GM18520 (cell line): ENCODE results near the gene PAM16.

ENCODE experiments used
- ATAC-seq: cut with Tn5 transposase; IDR thresholded peaks from one replicate; pipeline ENCODE4 v1.9.1; 2021; ENCODE audit not compliant: unreplicated experiment

The PAM16 gene

DNA sequence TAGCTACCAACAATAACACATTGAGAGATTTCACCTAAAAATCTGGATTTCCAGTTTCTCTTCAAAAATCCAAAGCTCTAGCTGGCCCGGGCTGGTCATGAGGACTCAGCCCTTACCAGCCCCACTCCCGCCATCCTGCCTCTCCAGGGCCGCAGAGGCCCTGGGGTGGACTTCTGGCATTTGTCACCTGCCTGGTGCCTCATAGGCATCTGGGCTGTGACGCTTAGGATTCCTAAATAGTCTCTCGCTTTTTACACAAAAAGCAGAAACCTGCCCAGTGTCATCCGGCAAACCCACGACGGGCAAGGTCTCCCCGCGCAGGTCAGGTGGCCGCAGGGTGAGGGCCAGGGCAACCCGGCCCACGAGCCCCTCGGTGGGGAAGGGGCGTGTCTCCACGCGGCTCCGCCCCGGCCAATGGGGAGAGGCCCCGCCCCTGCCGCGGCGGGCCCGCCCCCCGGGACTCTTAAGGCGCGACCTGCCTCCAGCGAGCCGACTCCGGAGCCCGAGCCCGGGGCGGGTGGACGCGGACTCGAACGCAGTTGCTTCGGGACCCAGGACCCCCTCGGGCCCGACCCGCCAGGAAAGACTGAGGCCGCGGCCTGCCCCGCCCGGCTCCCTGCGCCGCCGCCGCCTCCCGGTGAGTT is 20.4 kb upstream of the PAM16 start, which contains the start of gene VASN:
Gene VASN (plus strand): TSS at position 492 of the 644 bp plus-strand sequence. CDS start 9,030 bp downstream, outside the sequence.
- ATAC-seq: no peak

DNA sequence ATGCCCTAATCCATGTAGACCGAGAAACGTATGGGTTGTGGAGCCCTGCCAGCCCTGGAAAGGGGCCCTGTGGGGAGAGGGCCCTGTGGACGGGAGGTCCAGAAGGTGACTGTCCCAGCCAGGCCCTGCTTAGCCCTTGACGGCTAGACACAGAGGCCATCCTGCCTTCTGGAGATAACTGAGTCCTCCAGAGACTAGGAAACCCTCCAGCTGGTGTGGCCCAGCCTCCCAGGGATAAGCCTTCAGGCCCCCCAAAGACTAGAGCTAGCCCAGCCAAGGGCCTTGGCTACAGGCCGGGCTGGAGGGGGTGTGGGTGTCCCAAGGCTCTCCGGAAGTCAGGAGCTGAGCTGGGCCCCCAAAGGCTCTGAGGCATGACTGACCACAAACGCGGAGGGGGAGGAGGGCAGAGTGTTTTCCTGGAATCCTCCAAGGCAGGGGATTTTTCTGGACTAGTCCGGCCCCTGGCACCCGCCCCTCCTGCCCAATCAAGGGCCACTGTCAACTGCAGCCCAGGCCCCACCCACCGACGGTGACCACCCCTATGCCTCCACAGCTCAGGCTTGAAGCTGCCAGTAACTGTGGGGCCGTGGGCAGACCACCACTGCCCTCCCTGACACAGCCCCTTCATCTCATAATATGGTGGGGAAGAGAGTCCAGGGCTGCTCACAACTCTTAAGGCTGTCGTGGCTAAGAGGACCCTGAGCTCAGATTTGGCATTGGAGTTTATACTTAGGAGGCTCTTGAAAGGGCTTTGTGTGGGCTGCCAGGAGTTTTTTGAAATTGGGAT is 19.6 kb upstream of the PAM16 start:
- ATAC-seq: no peak

DNA sequence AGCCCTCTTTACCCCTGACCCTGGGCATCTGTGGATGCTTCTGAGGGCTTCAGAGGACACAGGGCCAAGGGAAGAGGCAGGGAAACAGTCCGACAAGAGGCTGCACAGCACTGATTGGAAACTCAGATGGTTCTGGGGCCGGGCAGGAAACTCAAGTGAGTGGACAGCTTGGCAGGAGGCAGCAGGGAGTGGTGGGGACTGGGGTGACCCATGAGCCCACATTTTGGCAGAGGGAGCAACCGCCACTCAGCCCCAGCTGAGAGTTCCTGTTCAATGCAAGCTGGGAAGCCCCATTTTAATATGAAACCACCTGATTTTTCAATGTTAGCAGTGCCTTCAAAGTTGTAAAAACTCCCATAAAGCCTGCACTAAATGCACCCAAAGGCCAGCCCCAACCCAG is 19.0 kb upstream of the PAM16 start:
- no peak for ATAC-seq

DNA sequence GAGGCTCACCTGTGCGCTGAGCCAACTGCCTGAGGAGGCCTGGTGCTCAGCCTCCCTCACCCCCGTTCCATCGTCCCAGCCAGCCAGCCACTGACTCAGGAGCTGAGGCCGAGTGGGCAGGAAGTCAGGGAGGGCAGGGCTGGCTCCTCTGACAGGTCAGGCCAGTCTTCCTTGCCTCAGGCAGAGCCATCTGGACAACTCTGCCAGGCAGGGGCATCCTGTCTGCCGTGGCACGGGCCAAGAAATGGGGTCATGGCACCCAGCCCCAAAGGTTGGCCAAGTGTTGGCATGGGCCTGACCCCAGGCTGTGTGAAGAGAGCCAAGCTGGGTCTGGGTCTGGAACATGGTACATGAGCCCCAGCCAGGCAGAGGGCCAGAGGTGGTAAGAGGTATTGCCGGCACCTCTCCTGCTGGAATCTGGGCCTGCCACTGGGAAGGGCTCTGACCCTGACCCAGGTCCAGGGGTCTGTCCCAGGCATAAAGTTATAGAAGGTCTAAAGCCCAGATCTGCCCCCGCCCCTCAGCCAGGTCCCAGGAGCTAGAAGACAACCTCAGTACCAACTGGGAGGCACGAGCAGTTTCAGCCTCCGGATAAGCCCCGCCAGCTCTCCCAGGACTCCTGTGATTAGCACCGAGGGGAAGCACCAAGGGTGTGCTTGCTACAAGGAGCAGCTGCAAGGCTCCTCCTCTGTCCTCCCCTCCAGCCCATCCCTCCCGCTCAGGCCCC is 18.0 kb upstream of the PAM16 start:
- no peak for ATAC-seq

DNA sequence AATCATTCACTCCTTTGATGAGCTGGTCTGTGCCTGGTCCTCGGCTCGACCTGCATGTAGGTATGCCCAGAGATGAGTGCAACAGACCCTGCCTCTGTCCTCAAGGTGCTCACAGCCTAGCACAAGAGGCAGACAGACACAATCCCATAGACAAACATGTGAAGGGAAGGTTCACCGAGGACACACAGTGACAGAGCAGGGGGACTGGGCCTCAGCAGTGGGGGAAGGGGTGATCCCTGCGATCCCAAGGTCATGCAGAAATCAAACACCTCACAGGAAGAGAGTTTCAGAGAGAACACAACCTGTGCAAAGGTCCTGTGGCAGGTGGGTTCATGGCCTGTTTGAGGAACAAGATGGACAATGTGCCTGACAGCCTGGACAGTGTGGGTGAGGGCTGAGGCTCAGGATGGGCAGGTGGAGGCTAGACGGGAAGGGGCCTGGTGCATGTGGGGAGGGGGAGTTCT is 16.3 kb upstream of the PAM16 start:
- ATAC-seq: no peak

DNA sequence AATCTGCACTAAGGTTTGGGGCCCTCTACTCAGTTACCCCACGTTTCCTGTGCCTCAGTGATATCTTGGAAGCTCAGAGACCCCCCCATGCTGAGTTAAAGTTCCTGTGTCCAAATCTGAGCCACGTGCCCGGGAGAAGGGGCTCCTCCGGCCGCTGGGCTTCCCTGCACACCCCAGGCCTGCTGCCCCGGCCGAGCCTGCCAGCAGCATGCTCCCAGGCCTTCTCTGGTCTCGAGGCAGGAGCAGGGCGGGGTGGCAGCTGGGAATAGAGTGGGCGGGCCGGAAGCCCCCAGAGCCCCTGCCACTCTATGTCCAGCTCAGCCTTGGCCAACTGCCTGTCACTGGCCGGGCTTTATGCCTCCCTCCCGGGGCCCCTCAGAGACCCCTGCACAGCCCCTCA is 14.9 kb upstream of the PAM16 start:
- ATAC-seq: no peak

DNA sequence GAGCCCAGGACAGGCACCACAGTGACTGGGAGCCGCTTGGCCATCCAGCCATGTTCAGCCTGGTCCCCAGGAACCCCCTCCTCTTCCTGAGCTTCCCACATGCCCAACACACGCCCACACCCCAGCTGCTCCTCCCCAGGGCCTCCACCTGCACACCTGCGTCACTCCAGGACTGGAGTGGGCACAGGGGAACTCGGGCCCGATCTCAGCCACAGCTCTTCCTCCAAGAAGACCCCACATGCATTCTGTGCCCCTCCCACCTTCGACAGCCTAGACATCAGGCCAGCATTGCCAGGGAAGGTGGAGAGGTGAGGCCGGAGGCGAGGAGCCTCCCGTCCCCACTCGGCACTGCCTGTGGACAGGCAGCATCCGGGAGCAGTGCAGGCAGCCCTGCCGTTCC is 14.5 kb upstream of the PAM16 start:
- no peak for ATAC-seq

DNA sequence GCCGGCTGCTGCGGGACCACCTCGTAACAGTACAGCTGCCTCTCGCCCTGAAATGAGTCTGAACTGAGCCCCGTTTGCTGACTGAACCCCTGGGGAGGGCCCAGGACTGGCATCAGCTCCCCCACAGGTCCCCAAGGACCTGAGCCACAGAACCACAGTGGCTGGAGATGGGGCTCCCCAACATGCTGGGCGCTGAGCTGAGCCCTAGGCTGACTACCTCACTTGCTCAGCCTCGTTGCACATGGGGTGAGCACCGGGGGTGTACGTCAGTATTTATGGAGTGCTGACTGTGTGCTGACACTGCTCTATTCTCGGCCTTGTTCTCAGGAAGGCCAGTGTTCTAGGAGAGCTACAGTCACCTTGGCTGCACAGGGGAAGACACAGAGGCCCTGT is 13.9 kb upstream of the PAM16 start:
- ATAC-seq: peak; percentile 78

DNA sequence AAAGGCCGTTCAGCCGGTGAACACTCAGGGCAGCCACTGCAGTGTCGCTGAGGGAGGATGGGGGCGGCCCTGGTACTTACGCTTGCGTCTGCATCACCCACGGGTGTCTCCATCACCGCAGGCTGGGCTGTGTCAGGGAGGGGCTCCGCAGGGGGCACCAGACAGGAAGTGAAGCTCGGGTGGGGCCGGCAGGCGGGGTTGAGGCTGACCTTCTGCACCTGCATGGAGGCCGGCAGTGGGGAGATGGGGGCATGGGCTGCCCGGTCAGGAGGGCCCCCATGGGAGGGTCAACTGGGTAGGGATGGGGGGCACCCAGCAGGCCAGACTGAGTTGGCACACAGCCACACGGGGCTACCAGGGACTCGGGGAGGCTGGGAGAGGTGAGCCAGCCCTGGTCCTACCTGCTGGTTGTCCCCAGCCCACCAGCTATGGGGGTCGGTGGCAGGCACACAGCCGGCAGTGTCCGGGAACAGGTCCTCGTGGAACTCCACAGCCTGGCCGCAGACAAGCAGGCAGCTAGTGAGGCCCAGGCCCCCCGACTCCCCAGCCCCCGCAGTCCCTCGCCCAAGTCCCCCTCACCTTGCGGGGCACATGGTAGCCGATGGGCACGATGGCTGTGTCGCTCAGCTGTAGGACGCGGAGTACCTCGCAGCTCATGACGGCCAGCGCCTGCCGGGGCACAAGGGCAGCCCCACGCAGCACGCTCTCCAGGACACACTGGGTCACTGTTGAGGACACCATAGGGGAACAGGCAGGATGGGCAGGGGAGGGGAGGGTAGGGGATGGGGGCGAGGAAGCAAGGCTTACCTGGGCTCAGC is 13.3 kb upstream of the PAM16 start:
- ATAC-seq: no peak

DNA sequence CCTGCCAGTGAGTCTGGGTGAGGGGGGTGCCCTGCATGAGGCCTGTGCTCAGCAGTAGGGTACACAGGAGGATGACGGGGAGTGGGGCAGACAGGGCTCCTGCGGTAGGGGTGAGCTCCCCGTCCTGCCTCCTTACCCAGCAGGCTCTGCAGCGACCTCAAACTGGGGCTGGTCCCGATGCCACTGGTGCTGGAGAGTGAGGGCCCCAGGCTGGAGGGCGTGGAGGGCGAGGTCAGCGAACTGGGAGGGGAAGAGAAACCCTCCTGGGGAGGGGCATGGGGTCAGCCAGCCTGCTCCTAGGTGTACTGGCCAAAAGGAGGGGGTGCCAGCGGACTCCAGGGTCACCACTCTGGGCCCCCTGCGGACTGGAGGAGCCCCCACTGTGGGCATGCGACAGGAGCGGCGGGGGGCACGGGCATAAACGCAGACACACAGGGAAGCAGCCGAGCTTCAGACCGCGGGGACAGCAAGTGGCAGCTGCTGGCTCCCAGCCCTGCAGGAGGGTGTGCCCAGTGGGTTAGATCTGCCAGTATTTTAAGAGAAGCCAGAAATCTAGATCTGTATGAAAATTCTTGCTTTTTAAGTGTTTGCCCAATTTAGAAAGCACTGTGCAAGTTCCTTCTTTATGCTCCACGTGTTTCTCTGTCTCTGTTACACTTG is 11.5 kb upstream of the PAM16 start:
- ATAC-seq: no peak

DNA sequence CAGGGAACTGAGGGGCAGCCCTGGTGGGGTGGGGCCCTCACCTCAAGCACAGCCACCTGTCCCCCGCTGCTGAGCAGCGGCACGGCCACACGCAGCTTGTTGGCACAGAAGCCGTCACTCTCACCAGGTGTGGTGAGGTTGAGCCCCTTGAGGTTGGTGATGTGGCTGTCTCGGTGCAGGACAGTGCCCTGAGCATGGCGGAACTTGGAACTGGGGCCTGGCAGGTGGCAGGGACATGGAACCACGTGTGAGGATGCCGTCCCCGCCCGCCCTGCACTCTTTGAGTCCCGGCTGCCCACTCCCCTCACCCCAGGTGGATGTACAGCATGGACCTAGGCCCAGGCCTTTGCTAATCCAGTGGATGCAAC is 10.8 kb upstream of the PAM16 start:
- no peak for ATAC-seq

DNA sequence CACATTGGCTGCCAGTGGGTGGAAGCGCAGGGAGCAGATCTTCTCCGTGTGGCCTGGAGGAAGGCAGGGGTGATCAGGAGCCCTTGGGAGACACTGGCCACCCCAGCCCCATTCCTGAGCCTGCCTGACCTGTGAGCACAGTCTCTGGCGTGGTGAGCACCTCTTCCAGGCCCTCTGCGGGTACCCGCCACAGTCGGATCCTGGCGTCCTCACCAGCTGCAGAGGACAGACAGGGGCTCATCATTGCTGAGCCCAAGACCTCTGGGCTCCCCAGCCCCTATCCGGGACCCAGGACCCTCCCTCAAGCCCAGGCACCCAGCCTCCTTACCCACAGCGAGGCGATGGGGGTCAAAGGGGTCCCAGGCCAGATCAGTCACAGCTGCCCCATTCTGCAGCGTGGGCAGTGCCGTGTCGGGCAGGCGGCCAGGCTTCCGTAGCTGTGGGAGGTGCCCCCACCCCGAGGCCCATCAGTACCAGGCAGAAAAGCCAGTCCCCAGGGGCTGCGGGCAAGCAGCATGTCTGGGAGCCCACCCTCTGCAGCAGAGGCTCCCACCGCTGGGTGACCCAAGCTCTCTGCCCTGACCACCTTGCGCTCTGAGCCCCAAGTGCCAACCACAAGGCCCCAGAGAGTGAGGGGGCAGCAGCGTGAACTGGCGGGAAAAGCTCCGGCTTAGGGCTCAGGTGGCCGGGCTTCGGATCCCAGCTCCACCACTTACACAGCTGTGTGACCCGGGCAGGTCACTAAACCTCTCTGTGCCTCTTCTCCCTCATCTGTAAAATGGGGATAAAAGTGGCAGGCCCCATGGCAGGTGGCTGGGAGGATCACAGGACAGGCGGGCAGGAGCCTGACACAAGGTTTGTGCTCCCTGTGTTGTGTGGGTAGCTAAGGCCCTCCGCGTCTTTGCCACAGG is 10.2 kb upstream of the PAM16 start:
- ATAC-seq: no peak

DNA sequence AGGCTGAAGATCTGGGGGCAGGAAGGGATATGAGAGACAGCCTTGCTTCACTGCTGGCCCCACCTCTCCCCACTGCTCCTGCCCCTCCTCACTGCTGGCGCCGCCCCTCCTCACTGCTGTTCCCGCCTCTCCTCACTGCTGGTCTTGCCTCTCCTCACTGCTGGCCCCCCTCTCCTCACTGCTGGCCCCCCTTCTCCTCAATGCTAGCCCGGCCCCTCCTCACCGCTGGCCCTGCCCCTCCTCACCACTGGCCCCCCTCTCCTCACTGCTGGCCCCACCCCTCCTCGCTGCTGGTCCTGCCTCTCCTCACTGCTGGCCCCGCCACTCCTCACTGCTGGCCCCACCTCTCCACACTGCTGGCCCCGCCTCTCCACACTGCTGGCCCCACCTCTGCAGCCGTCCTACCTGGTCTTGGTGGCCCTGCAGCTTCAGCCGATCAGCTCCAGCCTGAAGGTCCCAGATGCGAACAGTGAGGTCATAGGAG is 9.5 kb upstream of the PAM16 start:
- ATAC-seq: no peak

DNA sequence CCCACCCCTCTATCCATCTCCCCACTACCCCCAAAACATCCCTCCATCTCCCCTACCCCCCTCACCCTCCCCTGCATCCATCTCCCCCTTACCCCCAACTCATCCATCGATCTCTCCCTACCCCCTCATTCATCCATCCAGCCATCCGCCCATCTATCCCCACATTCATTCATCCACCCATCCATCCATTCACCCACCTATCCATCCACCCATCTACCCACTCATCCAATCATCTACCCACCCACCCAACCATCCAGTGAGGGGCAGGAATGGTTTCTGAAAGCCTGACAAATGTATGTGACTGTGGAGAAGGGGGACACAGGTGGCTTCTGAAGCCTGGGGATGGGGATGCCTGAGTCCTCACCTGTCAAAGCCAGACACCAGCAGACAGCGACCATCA is 8.8 kb upstream of the PAM16 start:
- ATAC-seq: no peak

DNA sequence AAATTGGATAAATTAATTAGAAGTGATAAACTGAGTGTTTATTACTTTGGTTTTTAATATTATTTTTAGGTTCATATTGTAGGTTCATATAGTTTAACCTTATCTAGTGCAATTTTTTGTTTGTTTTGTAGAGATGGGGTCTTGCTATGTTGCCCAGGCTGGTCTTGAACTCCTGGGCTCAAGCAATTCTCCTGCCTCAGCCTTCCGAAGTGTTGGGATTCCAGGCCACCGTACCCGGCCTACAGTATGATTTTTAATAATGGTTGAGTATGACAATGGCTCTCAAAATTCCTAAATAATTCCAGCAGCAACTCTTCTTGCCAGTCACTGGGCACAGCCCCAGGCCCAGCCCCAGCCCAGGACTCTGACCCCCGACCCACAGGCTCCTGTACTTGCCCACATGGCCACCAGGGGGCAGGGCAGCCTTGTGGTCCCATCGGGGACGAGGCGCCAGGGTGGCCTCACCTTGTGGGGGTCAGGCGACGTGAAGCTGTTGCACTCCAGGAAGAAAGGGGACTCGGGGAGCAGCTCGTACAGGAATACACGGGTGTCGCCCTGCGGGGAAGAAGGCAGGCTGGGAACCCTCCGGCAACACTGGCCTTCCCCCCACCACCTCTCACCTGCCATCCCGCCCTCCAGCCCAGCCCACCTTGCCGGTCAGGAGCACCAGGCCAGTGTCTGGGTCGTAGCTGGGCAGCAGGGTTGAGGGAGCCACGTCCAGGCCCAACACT is 7.9 kb upstream of the PAM16 start:
- no peak for ATAC-seq

DNA sequence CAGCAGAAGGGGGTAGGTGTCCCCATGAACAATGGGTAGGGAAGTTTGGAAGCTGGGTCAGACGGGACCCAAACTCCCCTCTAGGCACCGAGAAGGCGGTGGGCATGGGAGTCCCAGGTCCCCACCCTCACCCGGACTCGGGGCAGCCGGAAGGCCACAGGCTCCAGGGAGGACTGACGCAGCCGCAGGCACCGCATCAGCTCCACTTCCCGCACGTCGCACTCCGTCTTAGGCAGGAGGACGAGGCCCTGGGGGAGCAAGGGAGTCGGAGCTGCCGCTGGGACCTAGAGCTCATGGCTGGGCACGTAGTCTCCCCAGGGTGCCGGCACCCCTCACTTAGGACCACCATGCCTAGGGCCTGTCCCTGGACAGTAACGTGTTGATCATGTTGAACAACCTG is 7.1 kb upstream of the PAM16 start:
- no peak for ATAC-seq

DNA sequence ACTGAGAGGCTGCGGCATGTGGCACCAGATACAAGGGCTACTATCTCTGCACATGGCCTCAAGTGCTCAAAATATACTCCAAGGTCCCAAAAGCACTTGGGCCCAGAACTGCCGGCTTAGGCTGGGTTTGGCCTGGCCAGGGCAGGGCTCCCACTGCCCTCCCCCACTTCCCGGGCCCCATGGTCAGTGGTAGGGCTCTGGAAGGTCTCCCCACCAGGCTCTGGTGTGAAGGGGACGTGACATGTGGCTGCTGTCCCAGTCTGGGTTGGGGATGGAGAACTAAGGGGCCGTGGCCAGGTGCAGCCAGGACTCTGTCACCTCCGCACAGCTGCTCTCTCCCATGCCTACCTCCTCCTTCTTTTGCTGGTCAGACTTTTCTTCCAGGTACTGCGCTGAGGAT is 5.7 kb upstream of the PAM16 start:
- ATAC-seq: no peak

DNA sequence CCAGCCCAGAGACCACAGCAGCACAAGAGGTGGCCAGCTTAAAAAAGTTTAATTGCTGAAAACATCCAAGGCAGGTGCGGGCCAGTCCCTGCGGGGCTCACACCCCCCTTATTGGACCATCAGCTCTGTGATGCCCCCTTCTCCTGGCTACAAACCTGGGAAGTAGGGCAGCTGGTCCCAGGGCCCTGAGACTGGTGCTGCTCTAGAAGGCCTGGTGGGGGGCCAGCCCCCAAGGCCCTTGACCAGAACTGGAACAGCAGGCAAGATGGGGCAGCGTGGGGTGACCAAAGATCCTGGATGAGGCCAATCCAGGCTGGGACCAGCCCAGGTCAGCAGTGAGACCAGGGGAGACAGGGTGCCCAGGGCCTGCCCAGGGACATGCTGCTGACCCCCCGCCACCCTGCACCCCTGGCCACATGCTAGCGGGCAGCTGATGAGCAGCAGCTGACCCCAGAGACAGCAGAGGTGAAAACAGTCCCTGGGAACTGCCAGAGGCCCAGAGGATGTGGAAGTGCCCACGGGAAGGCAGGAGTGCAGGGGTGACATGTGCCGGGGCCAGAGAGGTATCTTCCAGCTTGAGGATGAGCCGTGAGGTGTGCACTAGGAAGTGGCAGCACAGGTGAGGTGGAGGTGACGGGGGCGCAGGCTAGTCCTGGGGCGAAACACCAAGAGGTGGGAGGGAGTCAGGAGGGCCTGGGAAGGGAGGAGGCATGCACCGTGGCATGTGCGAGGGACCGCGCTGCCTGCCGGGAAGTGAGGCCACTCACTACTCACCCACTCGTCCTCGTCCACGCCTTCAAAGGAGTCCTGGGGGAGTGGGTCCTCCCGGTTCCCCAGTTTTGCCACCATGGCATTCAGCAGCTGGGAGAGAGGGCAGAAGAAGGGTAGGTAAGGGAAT is 3.6 kb upstream of the PAM16 start:
- no peak for ATAC-seq
